ENCODE results near the gene ZNF524.

DNA sequence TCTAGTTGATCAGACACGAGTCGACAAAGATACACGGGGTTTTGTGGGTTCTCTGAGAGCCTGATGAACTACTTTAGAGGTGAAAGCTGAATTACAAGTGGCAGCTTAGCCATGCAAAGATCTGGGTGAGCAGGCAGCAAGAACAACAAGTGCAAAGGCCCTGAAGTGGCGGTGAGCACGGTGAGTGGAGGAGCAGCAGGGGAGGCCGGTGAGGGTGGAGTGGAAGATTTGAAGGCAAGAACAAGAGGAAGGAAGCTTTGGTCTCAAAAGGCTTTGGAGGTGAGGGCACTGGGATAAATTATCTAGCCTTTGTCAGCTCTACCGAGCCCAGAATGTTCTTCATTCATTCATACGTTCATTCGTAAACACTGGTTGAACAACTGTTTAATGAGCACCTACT lies 6.7 kb downstream of the ZNF524 start:
- TF ChIP-seq POLR2A (IDR thresholded peaks at IDR 0.05; ENCODE audit: low read depth, low read length) = no peak
- no peak for TF ChIP-seq SPI1 (IDR thresholded peaks at IDR 0.05; ENCODE audit: low read depth, low read length)
- no peak for TF ChIP-seq POU2F2 (IDR thresholded peaks at IDR 0.05; ENCODE audit: low read depth, low read length)
